Activated CD8-positive, alpha-beta memory T cell treated with anti-CD3 and anti-CD28 coated beads, Interleukin-2, amount 50 U/mL, for 48 hours (primary cell): ENCODE results near the gene FOSL1.

Source experiments
- DNase-seq: peaks from one replicate; pipeline ENCODE4 v3.0.0-alpha.2; 2020

Gene FOSL1

DNA sequence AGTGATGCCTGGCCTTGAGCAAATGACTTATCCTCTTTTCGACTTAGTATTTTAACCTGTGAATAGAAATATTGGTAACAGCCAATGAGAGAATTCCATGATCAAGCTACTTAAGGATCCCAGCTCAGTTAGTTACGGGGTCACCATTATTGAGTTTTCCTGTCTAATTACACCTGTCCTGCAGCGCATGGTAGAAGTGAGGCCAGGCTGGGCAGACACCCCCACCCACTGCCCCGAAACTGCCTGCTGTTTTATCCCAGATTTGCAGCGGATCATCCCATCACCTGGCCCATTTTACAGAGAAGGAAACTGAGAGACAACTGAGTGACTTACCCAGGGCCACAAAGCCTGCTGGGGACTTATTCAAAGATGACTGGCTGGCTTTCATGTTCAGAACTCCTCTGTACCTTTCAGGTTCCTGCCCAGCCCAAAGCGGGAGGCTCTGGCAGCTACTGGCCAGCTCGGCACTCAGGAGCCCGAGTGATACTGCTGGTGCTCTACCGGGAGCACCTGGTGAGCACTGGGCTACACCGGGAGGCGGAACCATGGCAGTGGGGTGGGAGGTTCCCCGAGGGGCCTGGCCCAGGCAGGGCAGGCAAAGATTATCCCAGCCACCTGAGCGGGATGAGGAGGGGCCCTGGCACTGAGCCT is 38.5 kb downstream of the FOSL1 start:
- DNase-seq, result peak; percentile 52

DNA sequence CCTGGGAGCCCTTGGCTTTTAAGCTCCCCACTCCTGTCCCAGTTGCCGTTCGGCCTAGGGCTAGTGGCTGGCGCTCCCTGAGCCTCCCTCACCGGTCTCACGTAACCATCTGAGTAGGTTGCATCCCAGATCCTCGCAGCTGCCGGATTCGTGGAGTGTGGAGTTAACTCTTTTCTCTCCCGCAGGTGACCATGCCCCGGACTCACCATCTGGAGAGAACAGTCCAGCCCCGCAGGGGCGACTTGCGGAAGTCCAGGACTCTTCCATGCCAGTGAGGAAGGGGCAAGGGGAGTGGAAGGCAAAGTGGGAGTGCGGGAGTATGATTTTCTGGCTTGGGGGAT is 39.1 kb downstream of the FOSL1 start:
- no peak for DNase-seq

DNA sequence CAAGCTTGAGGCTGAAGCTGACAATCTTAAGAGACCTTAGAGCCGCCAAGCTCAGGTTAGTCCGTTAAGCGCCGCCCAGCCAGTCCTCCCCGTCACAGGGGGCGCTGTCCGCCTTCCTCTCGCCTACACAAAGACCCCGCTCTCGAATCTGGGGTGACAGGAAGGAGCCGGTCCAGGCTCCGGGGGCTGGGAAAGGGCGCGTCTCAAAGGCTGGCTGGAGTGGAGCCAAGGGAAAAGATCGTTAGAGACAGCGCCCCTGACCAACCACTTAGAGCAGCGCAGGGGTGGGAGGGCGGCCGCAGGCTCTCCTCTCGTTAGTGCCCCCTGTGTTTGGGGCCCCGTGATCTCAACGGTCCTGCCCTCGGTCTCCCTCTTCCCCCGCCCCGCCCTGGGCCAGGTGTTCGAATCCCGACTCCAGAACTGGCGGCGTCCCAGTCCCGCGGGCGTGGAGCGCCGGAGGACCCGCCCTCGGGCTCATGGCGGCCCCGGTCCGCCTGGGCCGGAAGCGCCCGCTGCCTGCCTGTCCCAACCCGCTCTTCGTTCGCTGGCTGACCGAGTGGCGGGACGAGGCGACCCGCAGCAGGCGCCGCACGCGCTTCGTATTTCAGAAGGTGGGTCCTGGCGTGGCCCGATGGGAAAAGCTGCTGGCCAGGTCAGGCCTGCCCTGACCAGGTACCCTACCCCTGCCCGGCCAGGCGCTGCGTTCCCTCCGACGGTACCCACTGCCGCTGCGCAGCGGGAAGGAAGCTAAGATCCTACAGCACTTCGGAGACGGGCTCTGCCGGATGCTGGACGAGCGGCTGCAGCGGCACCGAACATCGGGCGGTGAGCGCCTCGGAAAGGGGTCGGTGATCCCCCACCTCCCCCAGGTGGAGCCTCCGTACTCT is 39.7 kb downstream of the FOSL1 start, which contains the start of gene MUS81:
MUS81 (plus strand) TSS at position 156 of the 887 bp plus-strand sequence; CDS start at position 477, 321 bp downstream.
- DNase-seq, result peak; percentile 98

- DNase-seq, result peak; percentile 81
Measured at GRCh38 chr11:65859812-65860277, 40.3 kb downstream of the FOSL1 start.

DNA sequence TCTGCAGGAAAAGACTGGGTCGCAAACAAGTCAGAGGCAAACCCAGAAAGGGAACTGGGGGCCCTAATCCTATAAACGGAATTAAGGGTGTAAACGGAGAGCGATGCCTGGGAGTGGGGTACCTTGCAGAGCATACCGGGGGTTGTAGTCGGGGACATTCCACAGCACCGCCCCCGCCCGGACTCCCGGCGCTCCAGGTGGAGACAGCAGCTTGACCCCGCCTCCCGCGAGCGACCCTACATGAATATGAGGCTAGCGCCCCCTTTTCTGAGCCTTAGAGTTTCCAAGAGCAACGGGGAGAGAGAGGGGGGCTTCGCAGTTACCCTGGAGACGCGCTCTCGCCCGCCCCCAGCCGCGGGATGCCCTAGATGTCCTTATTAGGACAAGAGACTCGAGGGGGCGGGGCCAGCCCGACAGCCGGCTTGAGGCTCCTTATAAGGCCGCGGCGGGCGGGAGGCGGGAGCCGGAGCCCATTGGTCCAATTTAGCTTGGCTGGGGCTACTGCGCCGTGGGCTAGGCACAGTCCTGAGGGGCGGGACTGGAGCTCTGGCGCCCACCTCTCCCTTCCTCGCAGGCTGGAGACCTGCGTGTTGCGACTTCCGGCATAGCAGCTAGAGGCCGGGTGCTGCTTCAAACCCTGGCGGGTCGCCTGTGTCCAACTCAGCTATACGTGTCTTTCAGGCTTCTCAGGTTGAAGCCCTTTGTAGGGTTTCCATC is 40.9 kb downstream of the FOSL1 start:
- DNase-seq, result peak; percentile 98

DNA sequence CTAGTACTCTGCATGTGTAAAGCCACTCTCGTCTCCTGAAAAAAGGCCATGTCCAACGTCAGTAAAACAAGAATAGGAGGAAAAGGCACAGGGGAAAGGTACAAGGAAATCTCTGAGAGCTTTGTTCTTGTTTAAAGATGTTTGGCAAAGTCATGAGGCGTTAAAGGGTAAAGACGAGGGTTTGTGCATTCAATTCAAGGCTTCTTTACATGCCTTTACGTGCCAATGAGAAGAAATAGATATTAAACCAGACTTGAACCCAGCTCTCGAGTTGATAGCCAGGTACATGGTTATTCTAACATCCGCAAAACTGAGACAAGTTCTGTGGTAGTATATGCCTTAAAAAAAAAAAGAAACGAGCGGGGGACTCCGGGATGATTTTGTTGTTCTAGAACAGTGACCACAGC is 41.5 kb downstream of the FOSL1 start:
- no peak for DNase-seq

DNA sequence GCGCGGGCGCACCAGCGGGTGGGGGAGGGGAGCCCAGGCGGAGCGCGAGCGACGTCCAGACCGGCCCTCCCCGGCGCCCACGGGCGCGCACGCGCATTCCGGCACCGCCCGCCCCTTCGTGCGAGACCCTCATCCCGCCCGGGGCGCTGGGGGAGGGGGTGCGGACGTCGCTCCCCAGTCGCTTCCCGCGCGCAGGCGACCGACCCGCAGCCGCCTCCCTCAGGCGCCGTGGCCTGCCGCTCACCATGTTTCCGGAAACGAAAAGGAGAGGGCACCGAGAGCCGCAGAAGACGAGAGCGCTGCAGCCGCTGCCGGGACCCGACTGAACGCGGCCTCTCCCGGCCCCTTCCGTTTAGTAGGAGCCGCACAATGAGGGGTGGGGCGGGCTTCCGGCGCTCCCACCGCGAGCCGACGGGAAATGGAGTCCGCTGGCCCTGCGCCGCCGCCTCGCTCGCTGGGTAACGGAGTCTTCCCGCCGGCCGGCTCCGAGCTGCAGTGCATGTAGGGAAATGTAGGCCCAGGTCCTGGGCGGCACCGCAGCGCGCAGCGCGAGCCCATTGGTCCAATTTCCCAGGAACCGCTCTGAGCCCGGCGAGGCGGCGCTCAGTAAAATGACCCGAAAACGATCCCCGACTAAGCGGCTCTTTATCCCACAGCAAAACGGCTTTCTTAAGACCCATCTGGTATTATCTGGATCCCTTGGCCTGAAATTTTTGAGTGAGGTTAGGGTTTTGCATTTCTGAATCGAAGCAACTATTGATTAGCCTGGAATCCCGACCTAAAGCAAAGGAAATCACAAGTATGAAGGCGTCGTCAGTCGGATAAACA is 42.1 kb downstream of the FOSL1 start, which contains the start of gene CFL1:
CFL1 (minus strand) TSS at position 328 of the 828 bp plus-strand sequence; CDS start at position 247, 81 bp downstream.
- DNase-seq, result peak; percentile 97

DNA sequence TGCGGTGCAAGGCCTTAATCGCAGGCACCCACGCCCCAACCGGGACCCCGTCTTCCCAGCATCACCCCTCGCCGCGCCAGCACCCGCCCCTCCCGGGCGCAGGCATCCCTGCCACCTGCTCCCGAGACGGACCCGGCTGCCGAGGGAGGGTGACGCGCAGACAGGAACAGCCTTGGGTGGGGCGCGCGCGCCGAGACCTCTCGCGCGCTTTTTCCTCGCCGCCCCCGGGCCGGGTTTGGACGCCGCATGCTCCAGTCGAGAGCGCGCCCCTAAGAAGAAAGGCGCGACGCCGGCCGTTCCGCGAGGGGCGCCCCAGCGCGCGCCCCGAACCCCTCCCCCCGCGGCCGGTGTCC is 42.7 kb downstream of the FOSL1 start:
- DNase-seq, result peak; percentile 85

DNA sequence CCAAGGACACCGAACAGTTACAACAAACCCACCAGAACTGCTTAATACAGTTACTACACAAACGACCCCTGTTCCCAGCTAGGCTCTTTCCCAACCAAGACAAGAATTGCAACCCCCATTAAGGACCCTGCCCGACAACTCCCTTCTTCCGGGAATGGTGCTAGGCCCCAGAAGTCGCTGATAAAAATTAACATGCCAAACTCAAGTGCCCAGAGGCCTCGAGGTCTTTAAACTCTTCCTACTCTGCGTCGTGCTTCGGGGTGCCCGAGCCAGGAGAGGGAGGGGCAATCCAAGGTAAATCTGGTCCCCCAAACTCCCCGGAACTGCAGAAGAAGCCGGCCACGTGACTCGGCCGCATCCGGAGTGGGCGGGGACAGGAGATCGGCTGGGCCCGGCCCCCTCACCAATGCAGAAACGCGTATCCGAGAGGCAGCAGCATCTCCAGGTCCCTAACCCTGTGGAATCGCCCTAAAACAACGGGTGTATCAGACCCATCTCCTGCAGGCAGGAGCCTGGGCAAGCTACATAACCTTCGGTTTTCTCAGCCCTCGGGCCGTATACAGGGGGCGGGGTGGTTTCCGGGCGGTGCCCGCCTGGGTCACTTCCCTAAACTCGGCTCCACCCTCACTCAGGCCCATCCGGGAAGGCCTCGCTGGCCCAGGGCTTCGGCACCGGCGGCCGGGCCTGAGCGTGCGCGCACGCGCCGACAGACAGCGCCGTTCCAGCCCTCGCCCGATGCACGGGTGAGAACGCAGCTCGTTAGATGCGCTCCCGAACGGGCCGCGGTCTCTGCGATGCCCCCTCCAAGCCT is 43.3 kb downstream of the FOSL1 start:
- peak; percentile 90 for DNase-seq

- DNase-seq, result peak; percentile 48
Measured at GRCh38 chr11:65855927-65856363, 44.2 kb downstream of the FOSL1 start.

DNA sequence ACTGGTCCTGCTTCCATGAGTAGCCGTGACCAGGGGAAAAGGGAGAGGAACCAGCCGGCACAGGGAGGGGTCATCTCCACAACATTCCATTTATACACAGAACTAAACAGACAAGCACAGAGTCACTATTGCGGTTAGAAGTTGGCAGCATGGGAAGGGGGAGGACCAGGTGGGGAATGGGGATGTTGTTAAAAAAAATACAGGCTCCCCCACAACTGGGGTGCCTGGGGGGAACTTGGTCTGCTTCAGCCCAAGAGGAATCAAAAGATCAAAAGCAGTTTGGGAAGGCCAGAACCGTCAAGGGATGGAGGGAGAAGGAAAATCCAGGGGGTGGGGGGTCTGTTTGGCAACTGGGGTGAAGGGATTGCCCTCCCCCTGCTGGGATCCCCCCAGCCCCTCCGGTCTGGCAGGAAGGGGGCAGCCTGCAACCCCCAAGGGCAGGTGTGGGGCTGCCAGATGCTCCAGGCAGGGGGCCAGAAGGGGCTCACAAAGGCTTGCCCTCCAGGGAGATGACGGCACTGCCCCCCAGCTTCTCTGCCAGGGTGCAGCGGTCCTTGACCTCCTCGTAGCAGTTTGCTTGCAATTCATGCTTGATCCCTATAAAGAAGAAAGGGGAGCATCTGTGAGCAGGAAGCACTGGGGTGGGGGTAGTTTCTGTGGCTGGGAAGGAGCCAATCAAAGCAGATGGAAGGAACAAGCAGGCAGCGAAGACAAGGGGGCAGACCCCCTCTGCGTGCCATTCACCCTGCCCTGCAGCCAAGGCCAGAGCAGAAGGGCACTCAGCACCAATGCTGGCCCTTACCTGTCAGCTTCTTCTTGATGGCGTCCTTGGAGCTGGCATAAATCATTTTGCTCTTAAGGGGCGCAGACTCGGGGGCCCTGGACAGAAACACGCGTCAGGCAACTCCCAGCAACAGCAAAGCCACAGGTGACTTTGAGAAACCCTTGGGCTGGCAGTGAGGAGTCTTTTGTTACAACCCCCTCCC is 45.0 kb downstream of the FOSL1 start:
- DNase-seq, result peak; percentile 48

DNA sequence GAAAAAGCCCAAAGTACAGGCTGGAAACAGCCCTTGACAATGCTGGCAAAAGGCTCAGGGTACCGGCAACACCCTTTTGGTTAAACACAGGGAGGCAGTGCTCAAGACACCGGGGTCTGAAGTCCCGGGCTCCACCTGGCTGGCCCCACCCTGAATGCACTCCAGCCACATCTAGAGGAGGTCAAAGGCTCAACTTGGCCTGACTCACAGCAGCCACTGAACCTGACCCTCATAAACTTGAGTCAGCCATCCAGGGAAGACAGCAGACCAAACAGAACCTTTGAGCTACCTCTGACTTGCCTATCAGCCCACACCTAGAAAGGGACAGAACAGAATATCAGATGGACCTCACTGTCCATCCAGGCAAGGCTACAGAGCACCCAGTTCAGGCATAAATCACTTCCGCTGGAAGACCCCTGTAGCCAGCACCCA is 46.0 kb downstream of the FOSL1 start:
- peak; percentile 57 for DNase-seq

GRCh38 chr11:65853246-65853979 is 46.8 kb downstream of the FOSL1 start:
- no peak for DNase-seq

- peak; percentile 66 for DNase-seq
Measured at GRCh38 chr11:65852508-65853245, 47.5 kb downstream of the FOSL1 start.

- peak; percentile 61 for DNase-seq
Measured at GRCh38 chr11:65851811-65852507, 48.2 kb downstream of the FOSL1 start.

- peak; percentile 75 for DNase-seq
Measured at GRCh38 chr11:65851083-65851579, 49.1 kb downstream of the FOSL1 start.

DNA sequence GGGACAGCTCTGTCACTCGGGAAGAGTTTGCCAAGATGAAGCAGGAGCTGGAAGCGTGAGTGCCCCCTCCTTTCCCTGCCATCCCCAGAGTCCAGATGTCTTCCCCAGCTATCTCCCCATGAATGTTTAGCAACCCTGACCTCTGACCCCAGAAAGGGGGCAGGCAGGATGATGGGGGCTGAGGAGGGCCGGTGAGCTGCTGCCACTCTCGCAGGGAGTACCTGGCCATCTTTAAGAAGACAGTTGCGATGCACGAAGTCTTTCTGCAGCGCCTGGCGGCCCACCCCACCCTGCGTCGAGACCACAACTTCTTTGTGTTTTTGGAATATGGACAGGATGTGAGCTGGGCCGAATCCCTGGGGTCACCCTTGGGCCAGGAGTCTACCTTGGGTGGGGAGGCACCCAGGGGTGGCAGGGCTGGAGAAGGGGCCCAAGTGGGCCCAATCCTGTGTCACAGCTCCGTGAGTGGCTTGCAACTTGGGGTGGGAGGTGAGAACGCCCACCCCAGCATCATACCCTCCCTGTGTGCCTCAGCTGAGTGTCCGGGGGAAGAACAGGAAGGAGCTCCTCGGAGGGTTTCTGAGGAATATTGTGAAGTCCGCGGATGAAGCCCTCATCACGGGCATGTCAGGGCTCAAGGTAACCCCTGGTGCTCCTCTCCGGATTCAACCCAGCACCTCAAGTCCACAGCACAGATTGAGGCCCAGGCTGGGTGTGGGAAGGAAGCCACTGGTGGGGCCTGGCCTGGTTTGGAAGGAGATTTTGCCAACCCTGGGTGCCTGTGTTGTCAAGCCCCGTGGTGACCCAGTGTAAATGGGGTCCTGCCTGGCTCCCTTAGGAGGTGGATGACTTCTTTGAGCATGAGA is 49.7 kb downstream of the FOSL1 start:
- peak; percentile 58 for DNase-seq
